Esophagus squamous epithelium (tissue), 4 donors: Measurements from ENCODE around the gene HSBP1L1.

Experiments used
- CTCF ChIP-seq, 6 experiments: fragments of 450-650 bp in 4 of 6; fragments of 200-600 bp in 2 of 6; sonication (generic) in 2 of 6; IDR thresholded peaks; one replicate each; pipeline ENCODE4 v1.5.1; 2016 to 2019; ENCODE audit warnings: antibody characterized with exemption in 6 of 6, mild to moderate bottlenecking in 4 of 6, moderate library complexity in 4 of 6
- POLR2A ChIP-seq, 4 donors: fragments of 450-650 bp; IDR thresholded peaks; one replicate each; pipeline ENCODE4 v1.6.1; 2017; ENCODE audit warnings: antibody characterized with exemption in 4 of 4, mild to moderate bottlenecking in 4 of 4, moderate library complexity in 3 of 4

GRCh38 chr18:79965119-79965902 lies 868 bp downstream of the HSBP1L1 start:
- no peak for TF ChIP-seq POLR2A (IDR thresholded peaks at IDR 0.05)
- TF ChIP-seq CTCF (IDR thresholded peaks at IDR 0.05), result no peak
